22Rv1 (cell line): Measurements from ENCODE around the gene CD86.

Source experiments
- ZFX ChIP-seq: fragments of 450-650 bp; IDR thresholded peaks from 2 replicates; pipeline ENCODE4 v1.6.1; 2017; ENCODE audit warnings: antibody characterized with exemption, borderline replicate concordance
- TF ChIP-seq, protein P1 (sequence below): fragments of 450-650 bp; IDR thresholded peaks from 2 replicates; pipeline ENCODE4 v1.5.1; 2017; ENCODE audit warnings: mild to moderate bottlenecking

DNA sequence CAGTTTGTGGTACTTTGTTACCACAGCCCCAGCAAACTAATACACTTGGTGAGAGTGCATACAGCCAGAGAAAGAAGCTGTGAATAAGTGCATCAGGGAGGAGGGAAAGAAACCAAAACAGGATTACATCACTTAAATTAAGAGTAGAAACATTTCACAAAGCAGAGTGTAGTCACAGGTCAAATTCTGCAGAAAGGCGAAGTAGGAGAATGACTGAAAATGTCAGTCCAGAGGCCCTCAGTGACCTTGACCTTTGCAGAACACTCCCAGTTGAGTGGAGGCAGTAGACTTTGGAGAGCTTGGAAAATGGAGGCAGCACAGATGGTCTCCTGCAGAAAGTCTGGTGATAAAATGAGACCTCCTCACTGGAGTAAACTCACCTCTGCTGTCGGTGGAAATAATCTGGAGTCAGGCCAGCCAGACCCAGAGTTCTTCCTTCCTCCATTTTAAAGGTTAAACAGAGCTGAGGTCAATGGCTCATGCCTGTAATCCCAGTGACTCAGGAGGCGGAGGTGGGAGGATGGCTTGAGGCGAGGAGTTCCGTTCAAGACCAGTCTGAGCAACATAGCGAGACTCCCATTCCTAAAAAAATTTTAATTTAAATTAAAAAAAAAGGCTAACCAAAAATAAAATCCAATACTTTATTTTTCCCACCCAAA is 5.0 kb downstream of the CD86 start:
- TF ChIP-seq, protein P1, sequence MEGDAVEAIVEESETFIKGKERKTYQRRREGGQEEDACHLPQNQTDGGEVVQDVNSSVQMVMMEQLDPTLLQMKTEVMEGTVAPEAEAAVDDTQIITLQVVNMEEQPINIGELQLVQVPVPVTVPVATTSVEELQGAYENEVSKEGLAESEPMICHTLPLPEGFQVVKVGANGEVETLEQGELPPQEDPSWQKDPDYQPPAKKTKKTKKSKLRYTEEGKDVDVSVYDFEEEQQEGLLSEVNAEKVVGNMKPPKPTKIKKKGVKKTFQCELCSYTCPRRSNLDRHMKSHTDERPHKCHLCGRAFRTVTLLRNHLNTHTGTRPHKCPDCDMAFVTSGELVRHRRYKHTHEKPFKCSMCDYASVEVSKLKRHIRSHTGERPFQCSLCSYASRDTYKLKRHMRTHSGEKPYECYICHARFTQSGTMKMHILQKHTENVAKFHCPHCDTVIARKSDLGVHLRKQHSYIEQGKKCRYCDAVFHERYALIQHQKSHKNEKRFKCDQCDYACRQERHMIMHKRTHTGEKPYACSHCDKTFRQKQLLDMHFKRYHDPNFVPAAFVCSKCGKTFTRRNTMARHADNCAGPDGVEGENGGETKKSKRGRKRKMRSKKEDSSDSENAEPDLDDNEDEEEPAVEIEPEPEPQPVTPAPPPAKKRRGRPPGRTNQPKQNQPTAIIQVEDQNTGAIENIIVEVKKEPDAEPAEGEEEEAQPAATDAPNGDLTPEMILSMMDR, result no peak
- TF ChIP-seq ZFX, result no peak
